ENCODE measurements around the gene TMCO4. TPM values are rescaled to one million over a fixed set of nuclear protein-coding genes. Genes with fewer than 3 reads are reported as not detected.

The TMCO4 gene
- total RNA-seq, 1 donor from 2014 or later = 1.8 TPM

GRCh38 chr1:19731311-19731821, 68.3 kb downstream of the TMCO4 start:
- Histone ChIP-seq H3K4me2 (ENCODE audit: low read length) (no peak overlapping the region), H3K36me3 (ENCODE audit: insufficient read depth, low read length) (no peaks in the 10 kb centered on the region), H3K9ac (ENCODE audit: low read length) (no peak overlapping the region), H2AFZ (ENCODE audit: low read depth, low read length) (no peak overlapping the region), H3K79me2 (ENCODE audit: insufficient read depth, low read length) (no peaks in the 10 kb centered on the region), H3K27ac (ENCODE audit: low read depth, low read length) (no peak overlapping the region), H3K4me1 (ENCODE audit: insufficient read depth, low read length) (peaks cover 22% of the 10 kb centered on the region), H4K20me1 (ENCODE audit: insufficient read depth, low read length) (no peaks in the 10 kb centered on the region), H3K27me3 (ENCODE audit: insufficient read depth, low read length) (no peaks in the 10 kb centered on the region), H3K4me3 (ENCODE audit: insufficient read depth, low read depth, low read length) (no peak overlapping the region), H3K9me3 (ENCODE audit: insufficient read depth, low read depth, low read length) (peaks cover 7% of the 10 kb centered on the region)
- Mint-ChIP-seq H3K27me3 (ENCODE audit: low read depth, unreplicated experiment) (peaks cover 20% of the 10 kb centered on the region), H3K36me3 (ENCODE audit: low read depth, unreplicated experiment) (peaks cover 3% of the 10 kb centered on the region), H3K4me1 (ENCODE audit: low read depth, unreplicated experiment) (peaks cover 6% of the 10 kb centered on the region), H3K9me3 (ENCODE audit: unreplicated experiment) (no peaks in the 10 kb centered on the region), H3K27ac (ENCODE audit: unreplicated experiment) (no peak overlapping the region), H3K4me3 (ENCODE audit: unreplicated experiment) (no peak overlapping the region)
- TF ChIP-seq EZH2 (IDR thresholded peaks at IDR 0.05; ENCODE audit: insufficient read depth, low read length) (no peak), CTCF (IDR thresholded peaks at IDR 0.05; ENCODE audit: insufficient read depth, low read depth, low read length) (no peak)
- DNase-seq (ENCODE audit: low read depth) = no peak
- no peak for FAIRE-seq

GRCh38 chr1:19730793-19731192, 68.9 kb downstream of the TMCO4 start:
- Histone ChIP-seq H4K20me1 (ENCODE audit: insufficient read depth, low read length) (no peaks in the 10 kb centered on the region), H3K36me3 (ENCODE audit: insufficient read depth, low read length) (no peaks in the 10 kb centered on the region), H3K27me3 (ENCODE audit: insufficient read depth, low read length) (no peaks in the 10 kb centered on the region), H3K79me2 (ENCODE audit: insufficient read depth, low read length) (no peaks in the 10 kb centered on the region), H3K27ac (ENCODE audit: low read depth, low read length) (no peak overlapping the region), H2AFZ (ENCODE audit: low read depth, low read length) (no peak overlapping the region), H3K4me1 (ENCODE audit: insufficient read depth, low read length) (peaks cover 18% of the 10 kb centered on the region), H3K9me3 (ENCODE audit: insufficient read depth, low read depth, low read length) (peaks cover 7% of the 10 kb centered on the region), H3K9ac (ENCODE audit: low read length) (no peak overlapping the region), H3K4me3 (ENCODE audit: insufficient read depth, low read depth, low read length) (no peak overlapping the region), H3K4me2 (ENCODE audit: low read length) (no peak overlapping the region)
- no peaks in the 10 kb centered on the region for H3K9me3 Mint-ChIP-seq (ENCODE audit: unreplicated experiment)
- peaks cover 6% of the 10 kb centered on the region for H3K4me1 Mint-ChIP-seq (ENCODE audit: low read depth, unreplicated experiment)
- H3K27ac Mint-ChIP-seq (ENCODE audit: unreplicated experiment) = no peak overlapping the region
- H3K27me3 Mint-ChIP-seq (ENCODE audit: low read depth, unreplicated experiment) = peaks cover 23% of the 10 kb centered on the region
- no peak for TF ChIP-seq CTCF (IDR thresholded peaks at IDR 0.05; ENCODE audit: insufficient read depth, low read depth, low read length)
- TF ChIP-seq EZH2 (IDR thresholded peaks at IDR 0.05; ENCODE audit: insufficient read depth, low read length) = no peak
- peaks cover 3% of the 10 kb centered on the region for H3K36me3 Mint-ChIP-seq (ENCODE audit: low read depth, unreplicated experiment)
- H3K4me3 Mint-ChIP-seq (ENCODE audit: unreplicated experiment) = no peak overlapping the region
- FAIRE-seq (peak; percentile 20), DNase-seq (ENCODE audit: low read depth) (no peak)

- Histone ChIP-seq H3K4me3 (ENCODE audit: insufficient read depth, low read depth, low read length) (no peak overlapping the region), H3K9ac (ENCODE audit: low read length) (no peak overlapping the region), H3K4me1 (ENCODE audit: insufficient read depth, low read length) (peaks cover 13% of the 10 kb centered on the region), H3K36me3 (ENCODE audit: insufficient read depth, low read length) (no peaks in the 10 kb centered on the region), H3K9me3 (ENCODE audit: insufficient read depth, low read depth, low read length) (peaks cover 7% of the 10 kb centered on the region), H3K4me2 (ENCODE audit: low read length) (no peak overlapping the region), H3K27me3 (ENCODE audit: insufficient read depth, low read length) (no peaks in the 10 kb centered on the region), H2AFZ (ENCODE audit: low read depth, low read length) (no peak overlapping the region), H3K79me2 (ENCODE audit: insufficient read depth, low read length) (no peaks in the 10 kb centered on the region), H4K20me1 (ENCODE audit: insufficient read depth, low read length) (no peaks in the 10 kb centered on the region), H3K27ac (ENCODE audit: low read depth, low read length) (no peak overlapping the region)
- DNase-seq (ENCODE audit: low read depth) (no peak), FAIRE-seq (no peak)
- Mint-ChIP-seq H3K36me3 (ENCODE audit: low read depth, unreplicated experiment) (peaks cover 3% of the 10 kb centered on the region), H3K9me3 (ENCODE audit: unreplicated experiment) (no peaks in the 10 kb centered on the region), H3K4me3 (ENCODE audit: unreplicated experiment) (no peak overlapping the region), H3K4me1 (ENCODE audit: low read depth, unreplicated experiment) (peaks cover 6% of the 10 kb centered on the region), H3K27ac (ENCODE audit: unreplicated experiment) (no peak overlapping the region), H3K27me3 (ENCODE audit: low read depth, unreplicated experiment) (peaks cover 25% of the 10 kb centered on the region)
- TF ChIP-seq EZH2 (IDR thresholded peaks at IDR 0.05; ENCODE audit: insufficient read depth, low read length) = no peak
- no peak for TF ChIP-seq CTCF (IDR thresholded peaks at IDR 0.05; ENCODE audit: insufficient read depth, low read depth, low read length)
Observed at GRCh38 chr1:19730232-19730631, 69.5 kb downstream of the TMCO4 start.
